GM13976 (cell line): ENCODE data around the gene ZDHHC14.

Experiments used
- DNase-seq: peaks from one replicate; pipeline ENCODE4 v3.0.0; 2012; ENCODE audit warnings: low spot score
- CTCF ChIP-seq: IDR thresholded peaks from 2 replicates; pipeline ENCODE4 v1.5.1; 2012; ENCODE audit warnings: borderline replicate concordance, mild to moderate bottlenecking; ENCODE audit not compliant: insufficient read depth; ENCODE audit errors: extremely low read depth, missing control alignments, control extremely low read depth
- in situ Hi-C: fragments of 300-500 bp; cut with MboI; formaldehyde crosslinking; loops from one replicate; pipeline ENCODE4 v1.12.0; 2022; ENCODE audit warnings: low sequenced_read_pairs, mixed read lengths, inconsistent platforms; ENCODE audit not compliant: unreplicated experiment

ZDHHC14 gene

DNA sequence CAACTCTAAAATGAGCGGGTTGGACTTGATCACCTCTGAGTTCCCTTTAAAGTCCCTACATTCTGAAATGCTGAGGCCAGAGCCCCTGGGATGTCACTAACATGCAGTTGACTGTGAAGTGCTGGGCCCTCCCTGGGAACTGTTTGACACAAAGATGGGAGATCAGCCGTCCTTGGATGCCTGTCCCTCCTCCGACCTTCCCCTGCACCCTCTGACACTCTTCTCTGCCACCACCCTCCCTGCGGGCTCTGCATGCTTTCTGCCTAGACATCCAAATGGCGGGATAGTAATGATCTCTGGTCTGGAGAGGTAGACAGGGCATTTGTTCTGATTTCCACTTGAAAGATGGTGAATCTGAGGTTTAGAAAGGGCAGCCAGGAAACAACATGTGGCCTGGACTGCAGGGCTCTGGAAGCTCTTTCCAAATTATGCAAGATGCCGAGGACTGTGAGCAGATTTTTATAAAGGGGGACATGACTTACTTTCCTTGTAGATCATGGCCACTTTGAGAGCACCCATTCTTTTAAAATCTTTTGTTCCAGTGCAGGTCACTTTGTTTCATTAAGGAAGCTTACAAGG, 113.2 kb downstream of the ZDHHC14 start:
- TF ChIP-seq CTCF: no peak
- in situ Hi-C loops: no loop called here
- DNase-seq: no peak

DNA sequence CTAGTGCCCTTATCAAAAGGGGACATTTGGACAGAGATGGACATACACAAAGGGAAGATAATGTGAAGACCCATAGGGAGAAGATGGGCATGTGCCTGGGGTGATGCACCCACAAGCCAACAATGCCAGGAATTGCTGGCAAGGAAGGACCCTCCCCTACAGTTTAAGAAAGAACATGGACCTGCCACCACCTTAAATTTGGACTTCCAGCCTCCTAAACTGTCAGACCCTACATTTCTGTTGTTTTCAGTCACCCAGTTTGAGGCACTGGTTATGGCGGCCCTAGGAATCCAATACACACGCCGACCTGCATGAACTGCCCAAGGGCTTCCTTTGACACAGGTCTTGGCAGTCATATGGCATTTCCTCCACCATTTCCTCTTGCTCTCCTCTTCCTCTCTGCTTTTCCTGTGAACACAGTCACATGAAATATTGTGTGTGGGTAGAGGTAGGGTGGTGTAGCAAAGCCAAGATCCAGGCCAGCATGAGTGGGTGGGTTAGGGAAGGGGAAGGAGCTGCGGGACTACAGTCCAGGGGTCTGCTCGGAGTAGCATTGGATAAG, 115.6 kb downstream of the ZDHHC14 start:
- DNase-seq: no peak
- TF ChIP-seq CTCF: no peak
- in situ Hi-C loops: no loop called here

DNA sequence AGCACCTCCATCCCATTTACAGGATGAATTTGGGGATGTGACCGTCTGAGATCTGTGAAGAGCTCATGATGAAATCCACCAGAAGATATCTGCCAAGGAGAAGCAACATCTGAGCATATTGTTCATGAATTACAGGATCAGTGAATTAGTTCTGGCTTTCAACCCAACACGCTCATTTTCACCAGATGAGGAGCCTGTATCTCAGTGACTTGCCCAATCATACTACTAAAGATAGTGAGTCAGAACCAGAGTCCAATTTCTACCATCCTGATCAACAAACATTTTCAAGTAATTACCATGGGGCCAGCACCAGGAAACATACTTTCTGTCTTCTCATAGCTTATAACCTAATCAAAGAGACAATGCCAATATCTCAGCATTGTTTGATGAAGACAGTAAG, 116.6 kb downstream of the ZDHHC14 start:
- no peak for DNase-seq
- in situ Hi-C loops: no loop called here
- no peak for TF ChIP-seq CTCF

DNA sequence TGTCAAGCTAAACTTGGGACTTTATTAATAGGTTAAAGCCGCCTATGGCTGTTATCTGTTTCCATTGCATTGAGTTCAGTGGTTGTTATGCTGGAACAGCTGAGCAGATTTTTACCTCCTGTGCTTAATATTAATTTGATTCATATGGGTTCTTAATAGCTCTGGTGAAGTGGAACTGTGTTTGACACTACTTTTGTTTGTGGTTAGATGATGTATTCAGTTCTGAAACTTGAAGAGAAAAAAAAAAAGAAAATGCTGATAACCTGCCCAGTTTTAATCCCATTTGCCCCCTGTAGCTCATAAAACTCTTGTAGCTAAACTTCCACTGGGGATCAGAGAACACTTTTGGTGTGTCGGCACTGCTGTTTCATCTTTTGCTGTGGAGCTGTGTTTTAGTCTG, 117.8 kb downstream of the ZDHHC14 start:
- in situ Hi-C loops: no loop called here
- TF ChIP-seq CTCF: no peak
- DNase-seq: no peak

GRCh38 chr6:157500022-157500421, 119.0 kb downstream of the ZDHHC14 start:
- TF ChIP-seq CTCF: no peak
- no peak for DNase-seq
- in situ Hi-C loops: no loop called here

DNA sequence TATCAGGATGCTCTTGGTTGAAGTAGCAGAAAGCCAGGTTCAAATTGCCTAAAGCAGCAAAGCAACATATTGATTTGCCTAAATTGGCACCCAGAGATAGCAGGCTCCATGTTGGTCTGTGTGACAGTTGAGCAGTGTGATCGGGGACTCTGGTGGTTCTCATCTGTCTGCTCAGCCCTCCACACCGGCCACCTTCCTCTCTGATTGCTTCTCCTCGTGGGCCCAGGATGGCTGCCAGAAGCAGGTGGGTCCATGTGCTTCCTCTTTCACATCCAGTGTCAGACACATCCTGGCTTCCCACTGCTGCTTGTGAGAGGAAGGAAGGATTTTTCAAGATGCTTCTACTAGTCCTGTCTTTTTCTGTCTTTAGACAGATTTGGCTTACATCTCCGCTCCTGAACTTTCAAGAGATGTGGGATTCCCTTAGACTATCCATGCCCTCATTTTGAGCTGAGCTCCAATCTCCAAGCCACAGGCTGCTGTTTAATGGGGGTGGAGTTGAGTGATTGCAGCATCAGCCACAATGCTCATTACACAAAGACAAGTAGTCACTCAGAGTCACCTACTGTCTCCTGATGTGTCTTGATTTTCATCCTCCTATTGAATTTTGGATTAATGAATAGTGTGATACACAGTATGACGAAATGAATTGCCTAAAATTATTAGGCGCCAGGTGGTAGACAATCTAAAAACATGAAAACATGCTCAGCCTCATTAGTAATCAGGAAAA, 122.2 kb downstream of the ZDHHC14 start:
- DNase-seq: no peak
- no peak for TF ChIP-seq CTCF
- in situ Hi-C loops: no loop called here
